Loucy (cell line): Measurements from ENCODE around the gene KRTAP5-1.

Experiments used
- CTCF ChIP-seq: fragments of 200-600 bp; sonication (generic); conservative IDR thresholded peaks from 2 replicates; pipeline ENCODE4 v1.5.1; 2014; ENCODE audit warnings: mild to moderate bottlenecking, antibody characterized with exemption, low read length
- EZH2phosphoT487 ChIP-seq: fragments of 200-600 bp; IDR thresholded peaks from 2 replicates; pipeline ENCODE4 v1.6.1; 2018; ENCODE audit warnings: antibody characterized with exemption, mild to moderate bottlenecking, moderate library complexity, borderline replicate concordance

- TF ChIP-seq CTCF (no peak), EZH2phosphoT487 (no peak)
These were observed 48.8 kb downstream of the KRTAP5-1 start for GRCh38 chr11:1536065-1536843.
